HepG2 (cell line): ENCODE data around the gene C1orf50. TPM values are rescaled to one million over a fixed set of nuclear protein-coding genes. Genes with fewer than 3 reads are reported as not detected.
A peak's percentile ranks its signal among the peaks of the same experiment; 100 is the strongest.

Experiments used
- ARHGAP35 ChIP-seq: sonication (generic); formaldehyde crosslinking; IDR thresholded peaks from 2 replicates; pipeline ENCODE4 v1.9.0; 2022; ENCODE audit warnings: mild to moderate bottlenecking, inconsistent platforms, moderate library complexity, missing genetic modification reagents, borderline replicate concordance
- FOXP1 ChIP-seq, 2 experiments: fragments of 450-650 bp in 1 of 2; IDR thresholded peaks; 2 replicates each; pipeline ENCODE4 v1.6.1; 2017 to 2018; ENCODE audit warnings: antibody characterized with exemption in 1 of 2
- HOXA3 ChIP-seq: sonication (generic); formaldehyde crosslinking; IDR thresholded peaks from 2 replicates; pipeline ENCODE4 v1.5.0; 2020; ENCODE audit warnings: missing genetic modification reagents
- IRX3 ChIP-seq: sonication (generic); formaldehyde crosslinking; IDR thresholded peaks from 2 replicates; pipeline ENCODE4 v1.8.1; 2023; ENCODE audit warnings: mild to moderate bottlenecking, low read depth, missing genetic modification reagents, borderline replicate concordance
- MYNN ChIP-seq: sonication (generic); formaldehyde crosslinking; IDR thresholded peaks from 2 replicates; pipeline ENCODE4 v1.4.0; 2020; ENCODE audit warnings: mild to moderate bottlenecking, low read depth, missing genetic modification reagents
- NFIC ChIP-seq: IDR thresholded peaks from 2 replicates; pipeline ENCODE4 v1.6.1; 2012; ENCODE audit warnings: mild to moderate bottlenecking, low read length, inconsistent platforms
- PHF8 ChIP-seq: sonication (generic); formaldehyde crosslinking; IDR thresholded peaks from 2 replicates; pipeline ENCODE4 v1.5.0; 2020; ENCODE audit warnings: missing genetic modification reagents
- RAD21 ChIP-seq: fragments of 450-650 bp; formaldehyde crosslinking; IDR thresholded peaks from 2 replicates; pipeline ENCODE4 v1.5.0; 2020; ENCODE audit warnings: mild to moderate bottlenecking
- SOX13 ChIP-seq, 3 experiments: fragments of 450-650 bp in 1 of 3; sonication (generic) in 1 of 3; formaldehyde crosslinking in 1 of 3; IDR thresholded peaks in 2 of 3; conservative IDR thresholded peaks in 1 of 3; 2 replicates each; pipeline versions ENCODE4 v1.5.0 to v1.6.1; 2016 to 2020; ENCODE audit warnings: antibody characterized with exemption in 1 of 3, mild to moderate bottlenecking in 1 of 3, missing compliant biosample characterization in 1 of 3, missing genetic modification reagents in 1 of 3, moderate library complexity in 1 of 3
- THYN1 ChIP-seq: sonication (generic); formaldehyde crosslinking; IDR thresholded peaks from 2 replicates; pipeline ENCODE4 v1.8.1; 2023; ENCODE audit warnings: low read depth, mild to moderate bottlenecking, moderate library complexity, missing genetic modification reagents, borderline replicate concordance
- TMF1 ChIP-seq: sonication (generic); formaldehyde crosslinking; IDR thresholded peaks from 2 replicates; pipeline ENCODE4 v1.8.1; 2022; ENCODE audit warnings: low read depth, missing genetic modification reagents
- TRIM24 ChIP-seq: sonication (generic); formaldehyde crosslinking; IDR thresholded peaks from 2 replicates; pipeline ENCODE4 v1.8.0; 2022; ENCODE audit warnings: mild to moderate bottlenecking, missing genetic modification reagents
- ZNF10 ChIP-seq: sonication (generic); formaldehyde crosslinking; IDR thresholded peaks from 2 replicates; pipeline ENCODE4 v1.4.0; 2020; ENCODE audit warnings: mild to moderate bottlenecking, low read depth, missing genetic modification reagents, borderline replicate concordance
- ZNF180 ChIP-seq: sonication (generic); formaldehyde crosslinking; IDR thresholded peaks from 2 replicates; pipeline ENCODE4 v1.4.0; 2020; ENCODE audit warnings: low read depth, missing genetic modification reagents, borderline replicate concordance
- ZNF33A ChIP-seq: sonication (generic); formaldehyde crosslinking; IDR thresholded peaks from 2 replicates; pipeline ENCODE4 v1.5.1; 2020; ENCODE audit warnings: missing genetic modification reagents, mild to moderate bottlenecking, moderate library complexity, borderline replicate concordance
- ZNF367 ChIP-seq: sonication (generic); formaldehyde crosslinking; IDR thresholded peaks from 2 replicates; pipeline ENCODE4 v1.4.0; 2020; ENCODE audit warnings: missing genetic modification reagents, borderline replicate concordance
- ZNF773 ChIP-seq: sonication (generic); formaldehyde crosslinking; IDR thresholded peaks from 2 replicates; pipeline ENCODE4 v1.4.0; 2020; ENCODE audit warnings: missing genetic modification reagents, borderline replicate concordance
- polyA plus RNA-seq, 8 experiments: library from polyadenylated mRNA; depleted of rRNA in 3 of 8; stranded (reverse) in 7 of 8; unstranded in 1 of 8; fragments of >200 nt; fragmentation: Illumina TruSeq in 4 of 8; extraction: Trizol in 4 of 8; gene quantifications; 2 replicates each; pipeline versions ENCODE4 v1.2.1 to v1.2.3, GENCODE V29; 2011 to 2016; ENCODE audit warnings: low read depth in 4 of 8, missing spikeins in 1 of 8, mixed read lengths in 1 of 8; ENCODE audit not compliant: insufficient read depth in 1 of 8
- total RNA-seq, 5 experiments: library from RNA; depleted of rRNA; stranded (reverse); fragments of >200 nt; fragmentation: Illumina TruSeq; extraction: Trizol; gene quantifications; 2 replicates each; pipeline ENCODE4 v1.2.3, GENCODE V29; 2016; ENCODE audit warnings: low read depth in 1 of 5
- TF ChIP-seq, protein P1 (sequence below): sonication (generic); formaldehyde crosslinking; conservative IDR thresholded peaks from 2 replicates; pipeline ENCODE4 v1.8.0; 2022; ENCODE audit warnings: missing genetic modification reagents
- TF ChIP-seq, protein P2 (sequence below): IDR thresholded peaks from 2 replicates; pipeline ENCODE4 v1.6.1; 2016; ENCODE audit warnings: mild to moderate bottlenecking, missing biosample characterization, missing genetic modification reagents
- TF ChIP-seq, protein P3 (sequence below): sonication (generic); formaldehyde crosslinking; IDR thresholded peaks from 2 replicates; pipeline ENCODE4 v1.4.0; 2020; ENCODE audit warnings: missing genetic modification reagents, borderline replicate concordance
- TF ChIP-seq, protein P4 (sequence below): fragments of 450-650 bp; IDR thresholded peaks from 2 replicates; pipeline ENCODE4 v1.6.1; 2017; ENCODE audit warnings: mild to moderate bottlenecking

The C1orf50 gene
- total and polyA plus RNA-seq, 2 of the 13 experiments (the other 11 are each of a cell fraction or from before 2014, with no cell fraction given), result 4.3 to 4.8 TPM

DNA sequence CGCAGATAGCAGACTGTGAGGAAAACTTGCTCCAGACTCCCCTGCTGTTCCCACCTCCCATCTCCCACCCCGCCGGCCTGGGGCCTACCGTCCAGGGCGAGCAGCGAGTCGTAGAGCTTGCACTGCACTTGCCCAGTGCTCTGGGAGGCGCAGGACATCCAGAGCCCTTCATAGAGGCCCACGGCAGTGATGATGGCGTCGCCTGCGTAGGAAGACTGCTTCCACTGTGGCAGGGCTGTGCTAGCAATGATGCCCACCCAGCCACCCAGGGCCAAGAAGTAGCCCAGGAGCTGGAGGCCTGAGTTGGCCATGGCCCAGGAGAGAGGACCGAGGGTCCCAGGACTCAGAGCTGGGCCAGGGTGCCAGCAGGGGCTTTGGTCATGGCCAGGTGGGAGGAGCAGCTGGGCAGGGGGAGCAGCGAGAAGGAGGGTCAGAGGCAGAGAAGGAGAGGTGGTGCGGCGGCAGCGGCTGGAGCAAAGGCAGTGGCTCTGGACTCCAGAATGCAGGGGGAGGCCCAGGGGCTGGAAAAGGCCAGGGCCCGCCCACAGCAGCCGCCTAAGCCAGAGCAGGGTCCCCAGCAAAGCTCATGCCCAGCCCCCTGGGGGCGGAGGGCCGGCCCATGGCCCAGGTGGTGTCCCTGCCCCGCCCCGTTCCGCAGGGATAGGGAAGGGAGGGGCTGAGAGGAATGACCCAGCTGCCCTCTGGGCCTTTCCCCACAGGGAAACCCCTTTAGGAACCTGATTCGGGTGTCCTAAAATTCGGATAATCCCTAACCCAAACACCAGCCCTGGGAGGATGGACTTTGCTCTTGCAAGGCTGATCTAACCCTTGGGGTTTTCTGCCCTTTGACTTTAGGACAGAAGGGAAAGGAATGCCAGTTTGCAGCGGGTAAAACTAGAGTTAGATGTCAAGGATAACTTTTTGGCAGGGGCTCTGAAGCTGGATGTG lies 27.0 kb upstream of the C1orf50 start, which contains the start of gene CLDN19 (continued):
- TF ChIP-seq TRIM24, result no peak
- TF ChIP-seq, protein P1, sequence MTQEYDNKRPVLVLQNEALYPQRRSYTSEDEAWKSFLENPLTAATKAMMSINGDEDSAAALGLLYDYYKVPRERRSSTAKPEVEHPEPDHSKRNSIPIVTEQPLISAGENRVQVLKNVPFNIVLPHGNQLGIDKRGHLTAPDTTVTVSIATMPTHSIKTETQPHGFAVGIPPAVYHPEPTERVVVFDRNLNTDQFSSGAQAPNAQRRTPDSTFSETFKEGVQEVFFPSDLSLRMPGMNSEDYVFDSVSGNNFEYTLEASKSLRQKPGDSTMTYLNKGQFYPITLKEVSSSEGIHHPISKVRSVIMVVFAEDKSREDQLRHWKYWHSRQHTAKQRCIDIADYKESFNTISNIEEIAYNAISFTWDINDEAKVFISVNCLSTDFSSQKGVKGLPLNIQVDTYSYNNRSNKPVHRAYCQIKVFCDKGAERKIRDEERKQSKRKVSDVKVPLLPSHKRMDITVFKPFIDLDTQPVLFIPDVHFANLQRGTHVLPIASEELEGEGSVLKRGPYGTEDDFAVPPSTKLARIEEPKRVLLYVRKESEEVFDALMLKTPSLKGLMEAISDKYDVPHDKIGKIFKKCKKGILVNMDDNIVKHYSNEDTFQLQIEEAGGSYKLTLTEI (CRISPR knock-in tag), result no peak
- TF ChIP-seq ARHGAP35 (CRISPR knock-in tag), result no peak
- 0 out of 2 replicates have a peak, but pooled peaks have one; percentile 19 for TF ChIP-seq ZNF33A (CRISPR knock-in tag)
- TF ChIP-seq TMF1 (CRISPR knock-in tag), result no peak
- peak; percentile 68; the same call in 1 of the 2 replicates for TF ChIP-seq PHF8 (CRISPR knock-in tag)
- TF ChIP-seq HOXA3 (CRISPR knock-in tag), result no peak
- TF ChIP-seq ZNF773, result no peak
- TF ChIP-seq FOXP1 (IDR thresholded peaks at IDR 0.05), result no peak
- no peak for TF ChIP-seq FOXP1 (CRISPR knock-in tag; IDR thresholded peaks at IDR 0.05)
- TF ChIP-seq, protein P2, sequence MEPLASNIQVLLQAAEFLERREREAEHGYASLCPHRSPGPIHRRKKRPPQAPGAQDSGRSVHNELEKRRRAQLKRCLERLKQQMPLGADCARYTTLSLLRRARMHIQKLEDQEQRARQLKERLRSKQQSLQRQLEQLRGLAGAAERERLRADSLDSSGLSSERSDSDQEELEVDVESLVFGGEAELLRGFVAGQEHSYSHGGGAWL, result no peak; the same call in 1 of the 2 replicates
- TF ChIP-seq ZNF367 (CRISPR knock-in tag), result no peak
- no peak for TF ChIP-seq NFIC
- 0 out of 2 replicates have a peak, but pooled peaks have one; percentile 15 for TF ChIP-seq SOX13 (IDR thresholded peaks at IDR 0.05)
- TF ChIP-seq SOX13 (CRISPR knock-in tag; conservative IDR thresholded peaks at IDR 0.05 in 1 of 2, IDR thresholded peaks at IDR 0.05 in 1 of 2), result no peak; a peak in 1 of 4 replicates
- no peak for TF ChIP-seq RAD21 (CRISPR knock-in tag)
- TF ChIP-seq ZNF10, result 0 out of 2 replicates have a peak, but pooled peaks have one; percentile 49
- TF ChIP-seq, protein P3, sequence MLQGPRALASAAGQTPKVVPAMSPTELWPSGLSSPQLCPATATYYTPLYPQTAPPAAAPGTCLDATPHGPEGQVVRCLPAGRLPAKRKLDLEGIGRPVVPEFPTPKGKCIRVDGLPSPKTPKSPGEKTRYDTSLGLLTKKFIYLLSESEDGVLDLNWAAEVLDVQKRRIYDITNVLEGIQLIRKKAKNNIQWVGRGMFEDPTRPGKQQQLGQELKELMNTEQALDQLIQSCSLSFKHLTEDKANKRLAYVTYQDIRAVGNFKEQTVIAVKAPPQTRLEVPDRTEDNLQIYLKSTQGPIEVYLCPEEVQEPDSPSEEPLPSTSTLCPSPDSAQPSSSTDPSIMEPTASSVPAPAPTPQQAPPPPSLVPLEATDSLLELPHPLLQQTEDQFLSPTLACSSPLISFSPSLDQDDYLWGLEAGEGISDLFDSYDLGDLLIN (CRISPR knock-in tag), result no peak
- TF ChIP-seq ZNF180 (CRISPR knock-in tag), result no peak
- TF ChIP-seq IRX3 (CRISPR knock-in tag), result no peak
- no peak for TF ChIP-seq THYN1 (CRISPR knock-in tag)
- TF ChIP-seq, protein P4, sequence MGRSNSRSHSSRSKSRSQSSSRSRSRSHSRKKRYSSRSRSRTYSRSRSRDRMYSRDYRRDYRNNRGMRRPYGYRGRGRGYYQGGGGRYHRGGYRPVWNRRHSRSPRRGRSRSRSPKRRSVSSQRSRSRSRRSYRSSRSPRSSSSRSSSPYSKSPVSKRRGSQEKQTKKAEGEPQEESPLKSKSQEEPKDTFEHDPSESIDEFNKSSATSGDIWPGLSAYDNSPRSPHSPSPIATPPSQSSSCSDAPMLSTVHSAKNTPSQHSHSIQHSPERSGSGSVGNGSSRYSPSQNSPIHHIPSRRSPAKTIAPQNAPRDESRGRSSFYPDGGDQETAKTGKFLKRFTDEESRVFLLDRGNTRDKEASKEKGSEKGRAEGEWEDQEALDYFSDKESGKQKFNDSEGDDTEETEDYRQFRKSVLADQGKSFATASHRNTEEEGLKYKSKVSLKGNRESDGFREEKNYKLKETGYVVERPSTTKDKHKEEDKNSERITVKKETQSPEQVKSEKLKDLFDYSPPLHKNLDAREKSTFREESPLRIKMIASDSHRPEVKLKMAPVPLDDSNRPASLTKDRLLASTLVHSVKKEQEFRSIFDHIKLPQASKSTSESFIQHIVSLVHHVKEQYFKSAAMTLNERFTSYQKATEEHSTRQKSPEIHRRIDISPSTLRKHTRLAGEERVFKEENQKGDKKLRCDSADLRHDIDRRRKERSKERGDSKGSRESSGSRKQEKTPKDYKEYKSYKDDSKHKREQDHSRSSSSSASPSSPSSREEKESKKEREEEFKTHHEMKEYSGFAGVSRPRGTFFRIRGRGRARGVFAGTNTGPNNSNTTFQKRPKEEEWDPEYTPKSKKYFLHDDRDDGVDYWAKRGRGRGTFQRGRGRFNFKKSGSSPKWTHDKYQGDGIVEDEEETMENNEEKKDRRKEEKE, result no peak
- no peak for TF ChIP-seq MYNN (CRISPR knock-in tag)
